GM21367 (cell line): ENCODE measurements around the gene FRAS1.
"Not testable (repeated sequence)": the region's sequence is repeated elsewhere in the genome, so short reads cannot be mapped to it uniquely, and the experiment has no call there.

Experiments
- ATAC-seq: cut with Tn5 transposase; IDR thresholded peaks from one replicate; pipeline ENCODE4 v1.9.1; 2021; ENCODE audit not compliant: unreplicated experiment

Gene FRAS1

GRCh38 chr4:78057600-78058550, 752 bp downstream of the FRAS1 start:
- no peak for ATAC-seq

GRCh38 chr4:78058591-78059523, 1.7 kb downstream of the FRAS1 start:
- no peak for ATAC-seq

- ATAC-seq, result no peak
Observed at GRCh38 chr4:78059524-78059889, 2.4 kb downstream of the FRAS1 start.

DNA sequence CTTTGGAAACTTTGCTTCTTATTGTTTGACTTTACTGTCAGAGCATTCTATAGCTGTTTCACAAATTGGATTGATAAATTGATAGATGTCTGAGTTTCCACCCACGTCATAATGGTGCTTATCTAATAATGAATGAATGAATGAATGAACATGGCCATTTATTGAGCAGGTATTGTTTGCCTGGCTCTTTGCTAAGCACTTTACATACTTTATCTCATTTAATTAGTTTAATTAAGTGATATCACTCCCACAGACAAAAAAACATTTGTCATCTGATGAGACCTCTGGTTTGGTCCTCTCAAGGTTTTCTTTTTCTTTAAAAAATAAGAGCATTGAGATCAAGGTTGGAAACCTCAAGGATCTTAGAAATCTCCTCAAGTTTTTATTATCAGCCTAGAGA, 2.8 kb downstream of the FRAS1 start:
- ATAC-seq, result no peak

GRCh38 chr4:78061939-78062570, 4.9 kb downstream of the FRAS1 start:
- no peak for ATAC-seq

DNA sequence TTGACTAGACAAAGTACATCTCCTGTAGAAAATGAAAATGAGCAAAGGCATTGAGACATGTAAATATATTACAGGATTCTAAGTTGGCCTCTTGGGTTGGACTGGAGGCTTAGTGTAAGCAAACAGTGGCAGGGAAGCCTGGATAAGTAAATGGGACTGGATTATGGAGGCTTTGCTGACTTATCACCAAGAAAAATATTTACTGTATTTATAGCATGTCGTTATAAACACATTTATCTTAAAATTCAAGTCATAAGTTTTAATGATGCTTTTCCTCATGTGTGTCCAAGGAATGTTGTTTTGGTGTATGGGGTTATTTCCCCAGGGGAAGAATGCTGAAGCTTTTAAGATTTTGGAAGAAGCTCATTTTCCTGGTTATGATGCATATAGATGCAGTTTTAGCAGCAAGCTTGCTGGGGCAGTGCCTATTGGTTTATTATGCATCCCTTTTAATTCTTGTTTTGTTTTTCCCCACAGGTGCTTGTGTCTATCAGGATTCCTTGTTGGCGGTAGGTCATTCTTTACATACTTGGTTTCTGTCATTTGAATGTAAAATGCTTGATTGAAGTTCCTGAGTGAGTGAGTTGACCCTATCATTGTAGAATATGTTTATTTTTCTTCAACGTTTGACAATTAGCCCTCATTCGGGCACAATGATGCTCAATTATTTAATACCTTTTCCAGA, 8.5 kb downstream of the FRAS1 start:
- no peak for ATAC-seq

GRCh38 chr4:78068481-78068880, 11.4 kb downstream of the FRAS1 start:
- ATAC-seq, result no peak

DNA sequence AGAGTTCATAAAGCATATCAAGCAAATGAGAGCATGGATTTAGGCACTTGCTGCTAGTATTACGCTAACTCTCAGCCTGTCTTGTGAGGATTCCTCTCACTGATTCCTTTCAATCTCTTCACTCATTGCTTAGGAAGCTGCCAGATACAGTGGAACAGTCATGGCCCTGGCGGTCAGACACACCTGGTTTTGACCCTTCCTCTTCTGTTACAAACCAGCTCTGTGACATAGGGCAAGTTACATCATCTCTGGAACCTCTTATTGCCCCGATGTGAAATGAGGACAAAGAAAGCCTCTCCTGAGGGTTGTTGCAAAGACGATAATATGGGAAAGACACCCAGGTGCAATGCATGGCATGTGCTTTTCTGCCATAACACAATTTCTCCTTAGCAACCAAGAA, 12.2 kb downstream of the FRAS1 start:
- ATAC-seq, result no peak

DNA sequence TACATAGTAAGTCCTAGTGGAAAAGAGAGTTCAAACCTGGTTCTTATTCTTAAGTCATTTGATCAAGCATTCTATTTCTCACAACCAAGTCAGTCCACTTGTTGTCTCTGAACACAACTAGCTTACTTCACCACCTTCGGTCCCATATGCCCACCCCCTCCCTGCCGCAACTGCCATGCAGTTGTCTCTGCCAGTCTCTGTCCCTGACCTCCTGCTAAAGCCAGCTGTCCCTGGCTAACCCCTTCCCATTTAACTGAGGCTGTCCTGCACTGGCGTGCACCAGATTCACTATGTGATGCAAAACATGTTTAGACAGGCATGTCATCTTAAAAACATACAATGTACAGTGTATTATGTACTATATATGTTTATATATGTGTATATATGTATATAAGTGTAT, 12.7 kb downstream of the FRAS1 start:
- no peak for ATAC-seq

GRCh38 chr4:78070731-78071282, 13.7 kb downstream of the FRAS1 start:
- ATAC-seq, result no peak

DNA sequence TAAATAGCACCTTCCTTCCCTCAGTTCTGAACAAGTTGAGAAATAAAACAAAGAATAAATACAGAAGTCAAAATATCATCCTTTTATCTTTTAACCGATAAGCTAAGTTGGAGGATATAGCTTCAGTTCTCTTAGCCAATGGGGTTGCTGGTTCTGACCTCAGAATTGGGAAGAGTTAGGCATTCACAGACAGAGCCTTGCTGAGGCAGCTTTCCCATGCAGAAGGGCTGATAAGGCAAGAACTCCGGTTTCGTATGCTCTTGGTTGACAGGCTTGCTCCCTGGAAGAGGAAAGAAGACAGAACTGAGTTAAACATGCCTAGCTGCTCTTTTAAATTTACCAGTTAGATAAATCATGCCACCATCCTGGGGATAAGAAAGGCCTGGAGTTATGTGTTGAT, 17.6 kb downstream of the FRAS1 start:
- no peak for ATAC-seq

GRCh38 chr4:78075986-78076385, 18.9 kb downstream of the FRAS1 start:
- ATAC-seq, result no peak

GRCh38 chr4:78078101-78078500, 21.0 kb downstream of the FRAS1 start:
- no peak for ATAC-seq

DNA sequence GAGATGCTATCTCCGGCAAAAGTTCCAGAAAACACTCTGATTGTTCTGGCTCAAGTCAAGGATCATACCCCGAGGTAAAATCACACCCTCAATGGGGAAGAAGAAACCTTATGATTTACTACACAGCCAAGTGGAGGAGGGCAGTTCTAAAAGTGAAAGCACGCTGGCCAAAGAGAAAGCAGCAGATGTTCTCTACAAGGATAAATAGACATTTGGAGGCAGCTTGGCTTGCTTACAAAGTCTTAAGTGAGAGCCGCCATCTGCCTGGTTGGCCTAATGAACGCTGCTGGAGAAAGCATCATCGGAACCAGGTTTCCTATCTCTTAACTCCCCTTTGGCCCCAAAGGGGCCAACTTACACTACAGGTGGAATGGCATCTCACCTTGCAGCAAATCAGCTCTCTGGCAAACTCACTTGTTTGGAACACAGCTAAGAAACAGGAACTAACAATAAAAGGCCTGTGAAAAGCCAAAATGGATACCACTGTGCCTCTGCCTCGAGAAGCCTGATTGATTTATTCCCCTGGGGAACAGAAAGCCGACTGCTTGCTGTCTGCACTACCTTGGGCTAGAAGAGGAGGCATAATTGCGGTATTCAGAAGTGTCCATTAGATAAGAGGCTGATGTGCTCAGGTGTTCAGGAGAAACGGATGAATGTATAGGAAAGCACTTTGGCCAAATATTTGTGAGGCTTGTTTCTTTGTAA, 22.8 kb downstream of the FRAS1 start:
- ATAC-seq, result no peak

- no peak for ATAC-seq
Observed at GRCh38 chr4:78081541-78081940, 24.4 kb downstream of the FRAS1 start.

GRCh38 chr4:78083035-78083434, 25.9 kb downstream of the FRAS1 start:
- no peak for ATAC-seq

DNA sequence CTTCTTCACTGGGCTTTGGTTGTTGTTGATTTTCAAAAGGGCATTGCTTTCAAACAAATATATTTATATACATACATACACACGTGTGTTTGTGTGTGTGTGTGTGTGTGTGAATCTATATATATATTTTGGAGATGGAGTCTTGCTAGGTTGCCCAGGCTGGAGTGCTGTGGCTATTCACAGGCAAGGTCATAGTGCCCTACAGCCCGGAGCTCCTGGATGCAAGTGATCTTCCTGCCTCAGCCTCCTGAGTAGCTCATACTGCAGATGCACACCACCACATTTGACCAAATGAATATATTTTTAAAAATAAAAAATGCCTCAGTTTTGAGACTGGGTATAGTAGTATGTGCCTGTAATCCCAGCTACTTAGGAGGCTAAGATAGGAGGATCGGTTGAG, 34.4 kb downstream of the FRAS1 start:
- ATAC-seq, result no peak

GRCh38 chr4:78092350-78092749, 35.2 kb downstream of the FRAS1 start:
- ATAC-seq, result not testable (repeated sequence)

DNA sequence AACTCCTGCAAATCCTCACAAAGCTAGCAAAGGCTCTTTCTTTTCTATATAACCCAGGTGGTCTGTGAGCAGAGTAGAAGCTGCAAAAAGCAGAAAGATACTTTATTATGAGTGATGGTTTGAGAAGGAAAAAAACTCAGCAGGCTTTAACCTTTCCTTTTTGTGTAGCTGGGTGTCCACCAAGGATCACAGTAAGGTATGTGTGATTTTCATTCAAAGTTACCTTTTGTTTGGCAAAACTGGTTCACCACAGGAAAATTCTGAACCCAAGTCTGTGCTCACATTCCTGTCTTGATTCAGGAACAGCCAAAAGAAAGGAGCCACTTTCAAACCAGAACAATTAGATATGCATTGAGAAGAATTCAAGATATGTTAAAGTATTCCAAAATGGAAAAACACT, 35.7 kb downstream of the FRAS1 start:
- ATAC-seq, result no peak

GRCh38 chr4:78095081-78095480, 38.0 kb downstream of the FRAS1 start:
- ATAC-seq, result no peak
